Measurements from ENCODE around the gene MRPS18A.
A peak's percentile ranks its signal among the peaks of the same experiment; 100 is the strongest.

MRPS18A gene

GRCh38 chr6:43671801-43672690 lies 15.5 kb downstream of the MRPS18A start:
- peak; percentile 33 for DNase-seq (ENCODE audit: low read depth)
- TF ChIP-seq CTCF (conservative IDR thresholded peaks at IDR 0.05; ENCODE audit: control insufficient read depth, insufficient read depth, low read depth, low read length): no peak
- no peak overlapping the region for H3K4me3 ChIP-seq (ENCODE audit: control insufficient read depth, low read depth, low read length)

GRCh38 chr6:43671011-43671800 lies 16.4 kb downstream of the MRPS18A start:
- H3K4me3 ChIP-seq (ENCODE audit: control insufficient read depth, low read depth, low read length): no peak overlapping the region
- peak; percentile 40 for DNase-seq (ENCODE audit: low read depth)
- TF ChIP-seq CTCF (conservative IDR thresholded peaks at IDR 0.05; ENCODE audit: control insufficient read depth, insufficient read depth, low read depth, low read length): no peak

GRCh38 chr6:43670623-43670986 lies 17.0 kb downstream of the MRPS18A start:
- no peak for DNase-seq (ENCODE audit: low read depth)
- no peak overlapping the region for H3K4me3 ChIP-seq (ENCODE audit: control insufficient read depth, low read depth, low read length)
- no peak for TF ChIP-seq CTCF (conservative IDR thresholded peaks at IDR 0.05; ENCODE audit: control insufficient read depth, insufficient read depth, low read depth, low read length)

- no peak overlapping the region for H3K4me3 ChIP-seq (ENCODE audit: control insufficient read depth, low read depth, low read length)
- TF ChIP-seq CTCF (conservative IDR thresholded peaks at IDR 0.05; ENCODE audit: control insufficient read depth, insufficient read depth, low read depth, low read length): no peak
- DNase-seq (ENCODE audit: low read depth): peak; percentile 34
Measured at GRCh38 chr6:43669922-43670622, 17.5 kb downstream of the MRPS18A start.

- DNase-seq (ENCODE audit: low read depth): peak; percentile 77
- TF ChIP-seq CTCF (conservative IDR thresholded peaks at IDR 0.05; ENCODE audit: control insufficient read depth, insufficient read depth, low read depth, low read length): no peak
- no peak overlapping the region for H3K4me3 ChIP-seq (ENCODE audit: control insufficient read depth, low read depth, low read length)
Measured at GRCh38 chr6:43669050-43669921, 18.3 kb downstream of the MRPS18A start.

All from fibroblast of mammary gland (primary cell).